ENCODE data around the gene TFF2. TPM values are rescaled to one million over a fixed set of nuclear protein-coding genes. Genes with fewer than 3 reads are reported as not detected.
A peak's percentile ranks its signal among the peaks of the same experiment; 100 is the strongest.

TFF2 gene
- total RNA-seq, 1 donor from 2014 or later: not detected

GRCh38 chr21:42365770-42366169, 15.0 kb upstream of the TFF2 start:
- no peak for ATAC-seq

GRCh38 chr21:42364304-42364865, 13.6 kb upstream of the TFF2 start:
- no peak for ATAC-seq

- no peak for ATAC-seq
These were observed 12.5 kb upstream of the TFF2 start for GRCh38 chr21:42363312-42363711.

- no peak for ATAC-seq
These were observed 11.9 kb upstream of the TFF2 start for GRCh38 chr21:42362700-42363099.

- ATAC-seq: no peak
These were observed 11.4 kb upstream of the TFF2 start for GRCh38 chr21:42362198-42362597.

GRCh38 chr21:42361286-42361685, 10.5 kb upstream of the TFF2 start:
- ATAC-seq: no peak

- ATAC-seq: no peak
These were observed 9.5 kb upstream of the TFF2 start for GRCh38 chr21:42360317-42360716.

GRCh38 chr21:42358937-42359336, 8.1 kb upstream of the TFF2 start:
- peak; percentile 46 for ATAC-seq

GRCh38 chr21:42358261-42358660, 7.5 kb upstream of the TFF2 start:
- ATAC-seq: no peak

- ATAC-seq: no peak
These were observed 6.5 kb upstream of the TFF2 start for GRCh38 chr21:42357307-42357706.

- ATAC-seq: no peak
These were observed 5.9 kb upstream of the TFF2 start for GRCh38 chr21:42356650-42357049.

- no peak for ATAC-seq
These were observed 5.3 kb upstream of the TFF2 start for GRCh38 chr21:42356046-42356445.

GRCh38 chr21:42353623-42354022, 2.8 kb upstream of the TFF2 start:
- ATAC-seq: no peak

- no peak for ATAC-seq
These were observed 1.8 kb upstream of the TFF2 start for GRCh38 chr21:42352441-42353095.

GRCh38 chr21:42351626-42352440, 1.0 kb upstream of the TFF2 start:
- ATAC-seq: no peak

GRCh38 chr21:42350318-42350910, 380 bp downstream of the TFF2 start:
- ATAC-seq: no peak

- no peak for ATAC-seq
These were observed 1.1 kb downstream of the TFF2 start for GRCh38 chr21:42349420-42350317.

- no peak for ATAC-seq
These were observed 2.0 kb downstream of the TFF2 start for GRCh38 chr21:42348762-42349161.

- ATAC-seq: no peak
These were observed 3.0 kb downstream of the TFF2 start for GRCh38 chr21:42347601-42348327.

GRCh38 chr21:42346866-42347600, 3.8 kb downstream of the TFF2 start:
- peak; percentile 31 for ATAC-seq

- no peak for ATAC-seq
These were observed 4.4 kb downstream of the TFF2 start for GRCh38 chr21:42346441-42346840.

Measured in esophagus mucosa (tissue), 1 donor.